Measurements from ENCODE around the gene SLC9A3.

- TF ChIP-seq CTCF (IDR thresholded peaks at IDR 0.05) = no peak
- TF ChIP-seq POLR2AphosphoS5 (IDR thresholded peaks at IDR 0.05) = no peak
Measured at GRCh38 chr5:453725-454481, 70.3 kb downstream of the SLC9A3 start.

Measured in transverse colon (tissue), 4 donors.